ENCODE results near the gene PLCB4.
"Not testable (repeated sequence)": the region's sequence is repeated elsewhere in the genome, so short reads cannot be mapped to it uniquely, and the experiment has no call there.

Gene PLCB4

GRCh38 chr20:9145142-9145541, 76.3 kb downstream of the PLCB4 start:
- DNase-seq, result no peak

- no peak for DNase-seq
Observed at GRCh38 chr20:9146649-9147048, 77.8 kb downstream of the PLCB4 start.

- no peak for DNase-seq
Observed at GRCh38 chr20:9147547-9148024, 78.7 kb downstream of the PLCB4 start.

- DNase-seq, result no peak
Observed at GRCh38 chr20:9148291-9148690, 79.4 kb downstream of the PLCB4 start.

- no peak for DNase-seq
Observed at GRCh38 chr20:9149087-9149486, 80.2 kb downstream of the PLCB4 start.

GRCh38 chr20:9149796-9150195, 80.9 kb downstream of the PLCB4 start:
- DNase-seq, result no peak

GRCh38 chr20:9150679-9151078, 81.8 kb downstream of the PLCB4 start:
- DNase-seq, result no peak

- not testable (repeated sequence) for DNase-seq
Observed at GRCh38 chr20:9152139-9152538, 83.3 kb downstream of the PLCB4 start.

DNA sequence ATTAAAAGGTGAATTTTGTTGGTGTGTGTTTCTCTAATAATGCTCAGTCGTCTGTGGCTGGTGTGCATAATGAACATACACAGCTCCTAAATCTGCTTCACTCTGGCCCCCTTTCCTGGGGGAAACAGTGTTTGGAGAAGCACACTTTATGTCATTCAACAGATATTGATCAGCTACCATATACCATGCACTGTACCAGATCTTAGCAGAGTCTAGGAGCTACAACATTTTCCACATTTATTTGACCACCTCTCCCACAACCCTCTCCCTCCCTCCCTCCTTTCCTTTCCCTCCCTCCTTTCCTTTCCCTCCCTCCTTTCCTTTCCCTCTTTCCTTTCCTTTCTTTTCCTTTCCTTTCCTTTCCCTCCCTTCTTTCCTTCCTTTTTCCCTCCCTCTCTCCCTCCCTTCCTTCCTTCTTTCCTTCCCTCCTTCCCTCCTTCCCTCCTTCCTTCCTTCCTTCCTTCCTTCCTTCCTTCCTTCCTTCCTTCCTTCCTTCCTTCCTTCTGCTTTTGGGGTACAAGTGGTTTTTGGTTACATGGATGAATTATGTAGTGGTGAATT, 85.7 kb downstream of the PLCB4 start:
- DNase-seq, result no peak

DNA sequence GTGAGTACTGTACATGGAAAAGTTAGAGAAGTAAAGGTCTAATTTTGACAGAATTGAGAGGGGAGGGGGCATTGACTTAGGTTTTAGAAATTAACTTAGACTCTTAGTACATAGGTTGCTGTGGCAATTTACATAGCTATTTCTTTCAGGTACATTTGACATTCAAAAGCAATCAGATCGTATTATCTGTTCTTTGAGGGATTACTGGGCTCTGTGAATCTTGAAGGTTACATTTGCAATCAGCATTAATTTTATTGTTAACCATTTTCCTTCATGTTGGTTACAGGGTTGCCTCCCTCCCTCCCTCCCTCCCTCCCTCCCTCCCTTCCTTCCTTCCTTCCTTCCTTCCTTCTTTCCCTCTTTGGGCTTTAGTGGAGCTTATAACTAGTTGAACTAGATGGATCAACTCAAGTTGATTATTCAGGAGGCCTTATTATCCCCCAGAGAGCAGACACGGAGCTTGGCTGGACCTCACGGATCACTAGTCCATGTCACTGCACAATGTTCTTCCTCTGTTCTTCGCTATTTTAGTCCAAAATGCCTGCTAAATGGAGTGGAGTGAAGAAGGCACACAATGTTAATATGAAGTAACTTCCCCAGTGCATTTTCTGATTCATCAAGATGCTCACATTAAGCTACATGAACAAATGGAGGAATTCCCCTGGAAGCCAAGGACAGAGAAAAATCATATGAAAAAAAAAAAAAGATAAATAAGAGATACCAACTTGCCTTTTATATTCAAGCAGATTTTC, 87.8 kb downstream of the PLCB4 start:
- no peak for DNase-seq

DNA sequence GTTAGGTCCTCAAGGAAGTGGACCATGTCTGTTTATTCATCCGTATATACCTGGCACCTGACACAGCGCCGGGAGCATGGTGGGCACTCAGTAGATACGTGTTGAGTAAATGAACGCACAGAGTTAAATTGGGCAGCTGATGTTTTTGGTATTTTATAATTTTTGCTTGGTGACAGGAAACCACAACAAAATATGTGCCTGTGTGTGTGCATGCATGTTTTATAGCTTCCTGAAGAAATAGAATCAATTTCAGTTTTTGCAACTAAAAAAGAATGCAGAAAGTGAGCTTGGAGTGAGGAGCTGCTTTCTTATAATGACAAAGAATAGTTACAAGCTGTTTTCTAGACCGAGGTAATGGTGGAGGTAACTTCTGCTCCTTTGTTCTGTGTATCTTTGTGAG, 91.4 kb downstream of the PLCB4 start:
- no peak for DNase-seq

DNA sequence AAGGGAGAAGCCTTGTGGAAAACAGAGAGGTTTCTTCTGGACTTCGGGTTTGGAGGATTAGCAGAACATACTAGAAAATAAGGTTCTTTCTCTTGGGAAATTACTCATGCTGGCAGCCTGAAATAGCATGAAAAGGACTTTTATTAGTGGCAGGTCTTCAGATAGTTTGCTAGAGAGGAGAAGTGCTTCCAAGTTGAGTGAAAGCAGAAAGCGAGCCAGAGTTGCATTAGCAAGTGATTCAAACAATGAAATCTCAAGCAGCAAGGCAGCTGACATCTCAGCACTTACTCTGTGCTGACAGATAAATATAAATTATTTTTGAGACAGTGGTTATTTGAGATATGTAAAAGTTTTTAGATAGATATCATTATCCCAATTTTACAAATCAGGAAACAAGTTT, 91.9 kb downstream of the PLCB4 start:
- DNase-seq, result no peak

- no peak for DNase-seq
Observed at GRCh38 chr20:9161311-9161710, 92.4 kb downstream of the PLCB4 start.

DNA sequence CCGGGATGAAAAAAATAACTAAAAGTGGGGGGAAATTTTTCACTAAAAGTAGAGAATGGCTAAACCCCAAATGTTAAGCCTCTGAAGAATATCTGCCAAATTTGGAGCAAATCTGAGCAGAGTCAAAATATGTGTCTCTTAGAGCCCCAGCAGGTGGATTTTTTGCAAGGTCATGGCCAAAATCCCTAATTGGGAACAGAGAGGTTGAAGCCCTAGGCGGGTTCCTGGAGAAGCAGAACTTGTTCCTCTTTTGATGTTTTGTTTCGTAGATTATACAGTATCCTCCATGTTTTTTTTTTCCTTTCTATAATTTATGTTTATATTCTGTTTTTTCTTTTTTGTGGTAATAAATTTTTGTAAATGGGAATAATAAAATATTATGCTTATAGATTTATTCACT, 94.4 kb downstream of the PLCB4 start:
- no peak for DNase-seq

DNA sequence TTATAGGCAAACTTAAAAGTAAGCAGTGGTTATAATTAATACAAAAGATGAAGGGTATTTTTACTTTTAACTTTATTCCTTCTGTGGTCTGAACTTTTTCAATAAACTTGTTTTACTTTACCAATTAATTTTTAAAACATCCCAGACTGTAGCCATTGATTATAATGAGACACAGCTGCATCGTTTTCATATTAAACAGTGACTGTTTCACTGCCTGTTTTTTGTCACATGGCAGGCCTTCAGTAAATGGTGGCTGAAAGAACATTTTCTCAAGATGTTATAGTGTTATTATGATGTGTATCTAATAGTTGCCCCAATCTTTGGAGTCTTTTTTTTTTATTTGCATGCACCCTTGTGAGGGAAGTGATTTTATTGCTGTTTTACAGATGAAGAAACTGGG, 95.1 kb downstream of the PLCB4 start:
- DNase-seq, result no peak

- no peak for DNase-seq
Observed at GRCh38 chr20:9165261-9165660, 96.4 kb downstream of the PLCB4 start.

- DNase-seq, result no peak
Observed at GRCh38 chr20:9166153-9166780, 97.4 kb downstream of the PLCB4 start.

- DNase-seq, result no peak
Observed at GRCh38 chr20:9169409-9169808, 100.5 kb downstream of the PLCB4 start.

DNA sequence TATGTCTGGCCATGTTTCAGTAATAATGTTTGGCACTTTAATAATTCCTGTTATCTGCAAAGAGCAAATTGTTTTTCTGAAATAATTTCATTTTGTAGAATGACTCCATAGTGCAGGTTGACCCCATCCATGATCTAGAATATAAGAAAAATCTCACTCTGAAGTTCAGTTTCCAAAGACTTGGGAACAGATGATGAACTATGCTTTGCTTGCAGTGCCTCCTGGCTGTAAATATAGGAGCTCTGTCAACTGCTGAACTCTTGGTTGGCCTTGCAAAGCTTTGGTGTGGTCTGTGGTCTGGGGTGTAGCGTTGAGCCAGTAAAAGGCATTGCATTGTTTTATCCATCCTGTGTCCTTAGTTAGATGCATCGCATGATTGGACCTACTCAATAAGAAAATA, 104.0 kb downstream of the PLCB4 start:
- no peak for DNase-seq

DNA sequence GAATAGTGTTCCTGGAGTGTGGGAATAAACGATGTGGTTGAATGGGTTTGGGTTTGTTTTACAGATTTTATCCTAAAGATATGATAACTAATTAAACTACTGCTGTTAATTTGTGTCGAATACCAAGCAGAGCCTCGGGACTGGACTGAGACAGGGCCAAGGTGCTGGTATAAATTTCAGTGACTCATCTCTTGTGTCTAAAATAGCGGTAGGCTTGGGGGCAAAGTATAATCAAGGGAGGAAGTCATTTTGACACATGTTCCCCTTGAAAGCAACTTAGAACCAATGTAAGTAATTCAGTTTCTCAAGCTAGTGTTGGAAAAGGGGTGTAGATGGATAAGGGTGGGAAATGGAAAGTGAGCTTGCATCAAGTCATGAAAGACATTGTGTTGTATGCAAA, 108.4 kb downstream of the PLCB4 start:
- DNase-seq, result no peak

GRCh38 chr20:9179193-9179802, 110.4 kb downstream of the PLCB4 start:
- no peak for DNase-seq

DNA sequence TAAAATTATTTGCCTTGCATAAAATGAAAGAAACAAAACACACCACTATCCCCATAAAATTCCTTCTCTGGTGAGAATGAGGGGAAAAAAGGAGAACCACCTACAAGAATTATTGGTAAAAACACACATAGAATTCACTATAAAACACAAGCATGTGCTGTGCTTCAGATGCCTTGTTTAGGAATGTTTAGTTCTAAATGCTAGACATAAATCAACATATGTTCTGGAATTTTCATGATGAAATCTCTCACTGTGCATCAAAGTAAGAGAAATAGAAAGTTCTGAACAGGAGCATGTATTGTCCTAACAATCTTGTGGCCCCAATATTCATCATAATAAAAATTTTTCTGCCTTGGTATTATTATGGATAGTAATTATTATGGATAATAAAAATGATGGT, 111.0 kb downstream of the PLCB4 start:
- DNase-seq, result no peak

DNA sequence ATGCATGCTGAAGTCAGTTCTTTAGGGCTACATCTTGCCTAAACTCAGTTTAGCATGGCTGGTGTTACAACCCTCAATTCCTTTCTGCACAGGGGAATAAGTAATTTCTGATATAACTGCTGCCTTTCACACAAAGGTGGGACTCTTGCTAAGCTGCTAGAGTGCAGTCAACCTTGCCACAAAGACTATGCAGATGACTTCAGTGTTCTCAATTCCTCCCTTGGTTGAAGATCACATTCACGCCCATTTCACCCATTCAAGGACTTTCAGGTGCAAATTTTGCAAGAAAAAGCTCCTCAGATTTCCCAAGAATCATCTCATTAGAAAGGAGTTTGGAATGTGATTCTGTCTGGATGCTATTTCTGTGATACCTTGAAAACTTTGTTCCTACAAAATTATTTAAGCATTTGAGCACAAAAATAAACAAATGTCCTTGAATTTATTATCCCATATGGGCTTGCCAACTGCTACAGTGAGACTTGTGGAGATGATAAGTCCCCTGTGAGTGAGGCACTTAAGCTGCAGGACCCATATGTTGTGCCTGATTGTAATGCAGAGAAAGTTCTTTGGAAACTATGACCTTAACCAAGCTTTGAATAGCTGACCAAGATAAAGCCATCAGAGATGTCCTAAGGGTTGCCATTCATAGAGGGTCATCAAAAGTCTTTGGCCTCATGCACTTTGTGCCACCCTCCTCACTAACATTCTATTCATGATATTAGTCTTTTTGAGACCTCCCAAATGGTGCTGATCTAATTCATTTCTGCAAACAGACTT, 111.8 kb downstream of the PLCB4 start:
- no peak for DNase-seq

Measured in cerebellar nuclear complex (tissue), 1 donor.